ENCODE data around the gene ID1.
A peak's percentile ranks its signal among the peaks of the same experiment; 100 is the strongest.
"Not testable (repeated sequence)": the region's sequence is repeated elsewhere in the genome, so short reads cannot be mapped to it uniquely, and the experiment has no call there.

ID1 gene

DNA sequence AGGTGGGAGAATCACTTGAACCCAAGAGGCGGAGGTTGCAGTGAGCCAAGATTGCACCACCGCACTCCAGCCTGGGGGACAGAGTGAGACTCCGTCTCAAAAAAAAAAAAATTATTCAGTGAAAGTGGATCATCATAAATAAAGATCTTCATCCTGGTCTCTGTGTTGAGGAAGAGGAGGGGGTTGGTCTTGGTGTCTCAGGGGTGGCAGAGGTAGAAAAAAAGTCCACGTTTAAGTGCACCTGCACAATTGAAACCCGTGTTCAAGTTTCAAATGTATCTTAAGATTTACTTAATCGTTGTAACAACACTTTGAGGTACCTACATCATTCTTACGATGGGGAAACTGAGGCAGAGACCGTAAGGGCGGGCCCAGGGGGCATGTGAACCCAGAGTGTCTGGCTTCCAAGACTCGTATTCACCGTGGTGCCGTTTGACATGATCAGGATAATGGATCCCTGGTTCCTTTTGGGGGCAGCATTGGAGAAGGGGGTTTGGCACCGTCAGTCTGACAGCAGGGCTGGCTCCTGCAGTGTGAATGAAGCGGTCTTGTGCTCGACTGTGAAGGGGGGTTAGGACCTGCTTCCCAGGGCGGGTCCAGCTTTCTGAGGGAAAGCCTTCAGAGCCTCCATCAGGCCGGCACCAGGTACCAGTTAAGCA is 32.9 kb upstream of the ID1 start:
- Histone ChIP-seq H3K27ac (ENCODE audit: low read depth, low read length) (peak overlapping the region; percentile 57), H3K36me3 (ENCODE audit: control insufficient read depth, low read length) (peaks cover 29% of the 10 kb centered on the region), H3K4me1 (ENCODE audit: control insufficient read depth, low read length) (peaks cover 50% of the 10 kb centered on the region), H3K4me2 (ENCODE audit: low read length) (peak overlapping the region; percentile 79), H3K79me2 (ENCODE audit: control insufficient read depth, low read length) (0 out of 2 replicates have a peak, but pooled peaks cover 2% of the 10 kb centered on the region), H3K27me3 (ENCODE audit: control insufficient read depth, low read length) (no peaks in the 10 kb centered on the region), H3K4me3 (ENCODE audit: low read length) (peak overlapping the region; percentile 76), H3F3A (ENCODE audit: control insufficient read depth, insufficient read depth) (peaks cover 14% of the 10 kb centered on the region), H3K9me2 (replicated peaks; ENCODE audit: control insufficient read depth, low read length) (no peaks in the 10 kb centered on the region), H4K20me1 (ENCODE audit: control insufficient read depth, insufficient read depth, low read depth, low read length) (no peaks in the 10 kb centered on the region), H3K9me3 (ENCODE audit: control insufficient read depth, insufficient read depth, low read length) (no peaks in the 10 kb centered on the region)
- TF ChIP-seq, protein P1, sequence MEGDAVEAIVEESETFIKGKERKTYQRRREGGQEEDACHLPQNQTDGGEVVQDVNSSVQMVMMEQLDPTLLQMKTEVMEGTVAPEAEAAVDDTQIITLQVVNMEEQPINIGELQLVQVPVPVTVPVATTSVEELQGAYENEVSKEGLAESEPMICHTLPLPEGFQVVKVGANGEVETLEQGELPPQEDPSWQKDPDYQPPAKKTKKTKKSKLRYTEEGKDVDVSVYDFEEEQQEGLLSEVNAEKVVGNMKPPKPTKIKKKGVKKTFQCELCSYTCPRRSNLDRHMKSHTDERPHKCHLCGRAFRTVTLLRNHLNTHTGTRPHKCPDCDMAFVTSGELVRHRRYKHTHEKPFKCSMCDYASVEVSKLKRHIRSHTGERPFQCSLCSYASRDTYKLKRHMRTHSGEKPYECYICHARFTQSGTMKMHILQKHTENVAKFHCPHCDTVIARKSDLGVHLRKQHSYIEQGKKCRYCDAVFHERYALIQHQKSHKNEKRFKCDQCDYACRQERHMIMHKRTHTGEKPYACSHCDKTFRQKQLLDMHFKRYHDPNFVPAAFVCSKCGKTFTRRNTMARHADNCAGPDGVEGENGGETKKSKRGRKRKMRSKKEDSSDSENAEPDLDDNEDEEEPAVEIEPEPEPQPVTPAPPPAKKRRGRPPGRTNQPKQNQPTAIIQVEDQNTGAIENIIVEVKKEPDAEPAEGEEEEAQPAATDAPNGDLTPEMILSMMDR (IDR thresholded peaks at IDR 0.05; ENCODE audit: low read depth, low read length, poor library complexity, severe bottlenecking) = no peak
- no peak for TF ChIP-seq EZH2phosphoT487 (IDR thresholded peaks at IDR 0.05; ENCODE audit: borderline replicate concordance, low read length)

DNA sequence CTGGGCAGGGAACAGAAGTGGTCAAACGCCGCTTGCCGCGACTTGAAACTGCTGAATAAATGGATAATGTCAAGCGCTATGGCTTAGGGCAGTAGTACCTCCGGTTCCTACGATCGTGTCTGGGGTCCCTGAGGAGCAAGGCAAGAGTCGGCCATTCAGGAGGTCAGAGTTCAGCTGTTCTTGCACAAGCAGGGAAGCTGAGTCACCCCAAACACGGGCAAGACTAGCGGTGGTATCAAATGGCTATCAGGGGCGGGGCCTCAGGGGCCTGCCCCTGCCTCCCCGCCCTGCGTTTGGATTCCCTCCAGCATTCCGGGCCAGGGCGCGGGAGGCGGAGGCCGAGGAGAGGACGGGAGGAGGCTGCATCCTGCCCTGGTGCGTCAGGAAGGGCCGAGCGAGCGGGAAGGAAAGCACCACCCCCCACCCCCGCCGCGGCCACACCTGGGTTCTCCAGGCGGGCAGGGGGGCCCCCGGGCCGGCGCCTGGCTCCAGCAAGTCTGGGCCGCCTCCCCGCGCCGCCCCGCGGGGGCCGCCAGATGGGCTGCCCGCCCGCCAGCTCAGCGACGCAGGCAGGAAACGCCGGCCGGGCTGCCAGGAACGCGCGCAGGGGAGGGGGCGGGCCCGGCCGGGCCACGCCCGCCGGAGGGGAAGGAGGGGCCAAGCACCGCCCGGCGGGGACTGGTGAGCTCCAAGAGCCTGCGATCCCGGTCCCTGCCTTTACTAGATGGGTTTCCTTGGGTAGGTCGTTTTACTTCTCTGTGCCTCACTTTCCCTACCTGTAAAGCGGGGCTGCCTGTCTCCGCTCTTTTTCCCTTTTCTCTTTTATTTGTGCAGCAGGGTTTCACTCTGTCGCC is 32.2 kb upstream of the ID1 start:
- no peaks in the 10 kb centered on the region for H3K9me2 ChIP-seq (replicated peaks; ENCODE audit: control insufficient read depth, low read length)
- H3K27ac ChIP-seq (ENCODE audit: low read depth, low read length) = peak overlapping the region; percentile 57
- H3K9me3 ChIP-seq (ENCODE audit: control insufficient read depth, insufficient read depth, low read length) = no peaks in the 10 kb centered on the region
- H4K20me1 ChIP-seq (ENCODE audit: control insufficient read depth, insufficient read depth, low read depth, low read length) = no peaks in the 10 kb centered on the region
- H3F3A ChIP-seq (ENCODE audit: control insufficient read depth, insufficient read depth) = 0 out of 2 replicates have a peak, but pooled peaks cover 6% of the 10 kb centered on the region
- peaks cover 24% of the 10 kb centered on the region for H3K36me3 ChIP-seq (ENCODE audit: control insufficient read depth, low read length)
- H3K4me2 ChIP-seq (ENCODE audit: low read length) = peak overlapping the region; percentile 79
- TF ChIP-seq, protein P1 (IDR thresholded peaks at IDR 0.05; ENCODE audit: low read depth, low read length, poor library complexity, severe bottlenecking) = no peak
- no peak for TF ChIP-seq EZH2phosphoT487 (IDR thresholded peaks at IDR 0.05; ENCODE audit: borderline replicate concordance, low read length)
- no peaks in the 10 kb centered on the region for H3K27me3 ChIP-seq (ENCODE audit: control insufficient read depth, low read length)
- peaks cover 43% of the 10 kb centered on the region for H3K4me1 ChIP-seq (ENCODE audit: control insufficient read depth, low read length)
- peak overlapping the region; percentile 76 for H3K4me3 ChIP-seq (ENCODE audit: low read length)
- H3K79me2 ChIP-seq (ENCODE audit: control insufficient read depth, low read length) = 0 out of 2 replicates have a peak, but pooled peaks cover 2% of the 10 kb centered on the region

DNA sequence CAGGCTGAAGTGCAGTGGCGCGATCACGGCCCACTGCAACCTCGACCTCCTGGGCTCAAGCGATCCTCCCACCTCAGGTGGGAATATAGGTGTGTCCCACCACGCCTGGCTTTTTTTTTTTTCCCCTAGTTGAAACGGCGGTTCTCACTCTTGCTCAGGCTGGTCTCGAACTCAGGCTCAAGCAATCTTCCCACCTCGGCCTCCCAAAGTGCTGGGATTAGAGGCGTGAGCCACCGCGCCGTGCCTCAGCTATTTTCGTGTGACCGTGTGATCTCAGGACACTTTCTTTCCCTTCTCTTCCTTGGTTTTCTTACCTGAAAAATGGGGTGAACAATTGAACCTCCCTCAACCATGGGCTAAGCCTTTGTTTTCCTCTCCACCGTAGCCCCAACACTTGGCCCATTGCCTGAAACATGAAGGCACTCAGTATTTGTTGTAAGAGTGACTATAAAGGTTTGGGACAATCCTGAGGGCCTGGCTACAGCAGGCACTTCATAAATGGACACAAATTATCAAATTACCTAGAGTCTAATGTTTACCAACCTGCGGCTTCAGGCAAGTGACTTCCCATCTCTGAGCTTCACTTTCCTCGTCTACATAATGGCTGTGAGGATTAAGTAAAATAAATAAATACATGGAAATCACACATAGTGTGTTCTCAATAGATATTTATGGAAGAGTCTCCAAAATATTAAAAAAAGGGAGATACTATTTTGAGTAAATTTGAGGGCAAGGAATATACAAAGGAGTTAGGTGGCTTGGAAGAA is 31.4 kb upstream of the ID1 start:
- Histone ChIP-seq H3K4me1 (ENCODE audit: control insufficient read depth, low read length) (peaks cover 35% of the 10 kb centered on the region), H3K9me3 (ENCODE audit: control insufficient read depth, insufficient read depth, low read length) (no peaks in the 10 kb centered on the region)
- TF ChIP-seq, protein P1 (IDR thresholded peaks at IDR 0.05; ENCODE audit: low read depth, low read length, poor library complexity, severe bottlenecking) = no peak
- TF ChIP-seq EZH2phosphoT487 (IDR thresholded peaks at IDR 0.05; ENCODE audit: borderline replicate concordance, low read length) = no peak

DNA sequence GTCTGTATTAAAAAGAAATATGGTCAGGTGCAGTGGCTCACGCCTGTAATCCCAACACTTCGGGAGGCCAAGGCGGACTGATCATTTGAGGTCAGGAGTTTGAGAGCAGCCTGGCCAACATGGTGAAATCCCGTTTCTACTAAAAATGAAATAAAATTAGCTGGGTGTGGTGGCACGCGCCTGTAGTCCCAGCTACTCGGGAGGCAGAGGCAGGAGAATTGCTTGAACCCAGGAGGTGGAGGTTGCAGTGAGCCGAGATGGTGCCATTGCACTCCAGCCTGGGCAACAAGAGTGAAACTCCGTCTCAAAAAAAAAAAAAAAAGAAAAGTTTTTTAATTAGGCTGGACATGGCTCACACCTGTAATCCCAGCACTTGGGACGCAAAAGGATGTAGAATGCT is 30.1 kb upstream of the ID1 start:
- not testable (repeated sequence) for H3K4me2 ChIP-seq (ENCODE audit: low read length)

More for the DNA sequence above, 31.4 kb upstream of the ID1 start:
- Histone ChIP-seq H3K4me3 (ENCODE audit: low read length) (peak overlapping the region; percentile 76), H3K27ac (ENCODE audit: low read depth, low read length) (peak overlapping the region; percentile 57; the same call in 1 of the 2 replicates), H3K27me3 (ENCODE audit: control insufficient read depth, low read length) (no peaks in the 10 kb centered on the region), H3K9me2 (replicated peaks; ENCODE audit: control insufficient read depth, low read length) (no peaks in the 10 kb centered on the region), H3K36me3 (ENCODE audit: control insufficient read depth, low read length) (peaks cover 16% of the 10 kb centered on the region), H3F3A (ENCODE audit: control insufficient read depth, insufficient read depth) (0 out of 2 replicates have a peak, but pooled peaks cover 5% of the 10 kb centered on the region), H3K4me2 (ENCODE audit: low read length) (peak overlapping the region; percentile 79), H3K79me2 (ENCODE audit: control insufficient read depth, low read length) (0 out of 2 replicates have a peak, but pooled peaks cover 2% of the 10 kb centered on the region), H4K20me1 (ENCODE audit: control insufficient read depth, insufficient read depth, low read depth, low read length) (no peaks in the 10 kb centered on the region)

More for the DNA sequence above, 30.1 kb upstream of the ID1 start:
- H3K9me3 ChIP-seq (ENCODE audit: control insufficient read depth, insufficient read depth, low read length); H3K36me3 ChIP-seq (ENCODE audit: control insufficient read depth, low read length); H3K9me2 ChIP-seq (replicated peaks; ENCODE audit: control insufficient read depth, low read length); H3K27me3 ChIP-seq (ENCODE audit: control insufficient read depth, low read length); H3K4me3 ChIP-seq (ENCODE audit: low read length); H4K20me1 ChIP-seq (ENCODE audit: control insufficient read depth, insufficient read depth, low read depth, low read length); H3F3A ChIP-seq (ENCODE audit: control insufficient read depth, insufficient read depth); H3K79me2 ChIP-seq (ENCODE audit: control insufficient read depth, low read length); H3K27ac ChIP-seq (ENCODE audit: low read depth, low read length): not testable (repeated sequence)
- H3K4me1 ChIP-seq (ENCODE audit: control insufficient read depth, low read length) = peaks cover 22% of the 10 kb centered on the region

Data from DOHH2 (cell line).